GM18508 (cell line): Measurements from ENCODE around the gene PDXDC1.
"Not testable (repeated sequence)": the region's sequence is repeated elsewhere in the genome, so short reads cannot be mapped to it uniquely, and the experiment has no call there.

Source experiments
- ATAC-seq: cut with Tn5 transposase; IDR thresholded peaks from one replicate; pipeline ENCODE4 v1.9.1; 2021; ENCODE audit warnings: moderate number of reproducible peaks; ENCODE audit not compliant: insufficient read depth, unreplicated experiment

Gene PDXDC1

GRCh38 chr16:15130256-15130932 lies 155.6 kb downstream of the PDXDC1 start:
- not testable (repeated sequence) for ATAC-seq

DNA sequence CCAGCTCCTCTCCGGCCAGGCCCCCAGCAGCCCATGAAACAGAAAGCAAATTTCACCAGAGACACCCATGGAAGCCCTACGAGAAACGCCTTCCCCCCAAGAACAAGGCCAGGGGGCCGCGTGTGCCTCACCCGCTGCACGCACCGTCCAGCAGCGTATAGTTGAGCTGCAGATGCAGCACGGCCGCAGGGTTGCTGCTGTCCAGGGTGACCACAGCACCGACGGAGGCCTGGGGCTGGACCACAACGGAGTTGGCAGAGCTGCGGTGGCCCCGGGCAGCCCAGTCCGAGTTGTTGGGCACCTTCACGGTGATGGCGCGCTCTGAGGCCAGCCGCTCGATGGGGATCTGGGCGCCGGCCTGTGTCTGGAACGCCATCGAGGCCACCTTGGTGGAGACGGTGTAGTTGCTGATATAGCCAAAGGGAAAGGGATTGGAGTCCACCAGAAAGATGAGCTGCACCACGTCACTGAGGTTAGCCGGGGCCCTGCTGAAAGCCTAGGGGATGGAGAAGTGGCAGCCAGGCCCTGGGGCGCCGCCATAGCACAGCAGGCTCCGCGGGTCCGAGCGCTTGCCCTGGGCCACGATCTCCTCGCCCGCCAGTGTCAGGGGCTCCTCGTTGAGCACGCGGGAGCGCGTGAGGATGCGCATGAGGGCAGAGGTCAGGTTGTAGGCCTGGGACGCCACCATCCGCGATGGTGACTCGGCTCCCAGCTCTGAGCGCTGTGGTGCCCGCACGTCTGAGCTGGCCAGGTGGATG lies 156.3 kb downstream of the PDXDC1 start:
- ATAC-seq = not testable (repeated sequence)

GRCh38 chr16:15132719-15133428 lies 158.0 kb downstream of the PDXDC1 start:
- ATAC-seq = not testable (repeated sequence)

DNA sequence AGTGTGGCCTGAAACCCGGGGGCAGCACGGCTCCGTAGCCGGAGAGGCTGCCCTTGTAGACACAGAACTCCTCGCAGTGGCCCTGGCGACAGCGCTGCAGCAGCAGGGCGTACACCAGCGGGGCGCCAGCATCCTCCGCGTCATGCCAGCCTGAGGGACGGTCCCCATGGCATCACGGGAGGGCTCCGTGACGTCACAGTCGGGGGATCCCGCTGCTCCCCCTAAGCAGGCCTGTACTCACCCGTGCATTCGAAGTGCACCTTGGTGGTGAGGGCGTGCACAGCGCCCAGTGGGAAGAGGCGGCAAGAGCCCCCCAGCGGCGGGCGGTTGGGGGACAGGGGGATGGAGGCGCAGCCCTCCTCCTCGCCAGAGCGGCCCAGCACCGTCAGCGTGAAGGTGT lies 158.7 kb downstream of the PDXDC1 start:
- ATAC-seq = not testable (repeated sequence)

DNA sequence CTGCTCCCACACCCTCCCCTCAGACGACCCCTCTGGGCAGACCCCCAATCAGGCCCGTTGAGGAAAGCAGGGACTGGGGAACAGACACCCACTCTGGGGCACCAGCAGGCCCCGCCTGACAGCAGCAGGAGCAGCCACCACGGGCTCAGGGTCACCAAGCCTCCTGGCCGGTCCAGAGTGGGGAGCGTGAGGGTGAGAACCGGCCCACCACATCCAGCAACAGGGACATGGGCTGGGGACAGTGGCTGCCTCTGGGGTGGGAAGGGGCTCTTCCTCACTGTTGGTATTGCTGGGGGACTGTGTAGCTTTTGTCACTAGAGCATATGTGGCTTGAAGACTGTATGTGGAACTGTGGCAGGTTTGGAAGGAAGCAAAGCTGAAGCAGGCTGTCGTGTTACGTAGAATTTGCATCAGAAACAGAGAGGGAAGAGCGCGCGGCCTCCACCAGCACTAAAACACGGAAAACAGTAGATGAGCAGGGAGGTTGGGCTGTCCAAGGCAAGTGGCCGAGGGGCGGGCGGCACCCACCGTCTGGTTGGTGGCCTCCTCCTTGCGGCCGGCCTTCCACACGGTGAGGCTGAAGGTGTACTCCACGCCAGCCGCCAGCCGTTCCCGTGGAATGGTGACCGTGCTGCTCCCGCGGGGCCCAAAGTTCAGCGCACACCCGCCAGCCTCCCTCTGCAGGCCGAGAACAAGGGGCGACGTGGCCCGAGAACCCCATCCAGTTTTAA lies 160.1 kb downstream of the PDXDC1 start:
- ATAC-seq = not testable (repeated sequence)

GRCh38 chr16:15135483-15136360 lies 160.9 kb downstream of the PDXDC1 start:
- ATAC-seq = not testable (repeated sequence)

- ATAC-seq = not testable (repeated sequence)
These were observed 162.7 kb downstream of the PDXDC1 start for GRCh38 chr16:15137514-15137913.

DNA sequence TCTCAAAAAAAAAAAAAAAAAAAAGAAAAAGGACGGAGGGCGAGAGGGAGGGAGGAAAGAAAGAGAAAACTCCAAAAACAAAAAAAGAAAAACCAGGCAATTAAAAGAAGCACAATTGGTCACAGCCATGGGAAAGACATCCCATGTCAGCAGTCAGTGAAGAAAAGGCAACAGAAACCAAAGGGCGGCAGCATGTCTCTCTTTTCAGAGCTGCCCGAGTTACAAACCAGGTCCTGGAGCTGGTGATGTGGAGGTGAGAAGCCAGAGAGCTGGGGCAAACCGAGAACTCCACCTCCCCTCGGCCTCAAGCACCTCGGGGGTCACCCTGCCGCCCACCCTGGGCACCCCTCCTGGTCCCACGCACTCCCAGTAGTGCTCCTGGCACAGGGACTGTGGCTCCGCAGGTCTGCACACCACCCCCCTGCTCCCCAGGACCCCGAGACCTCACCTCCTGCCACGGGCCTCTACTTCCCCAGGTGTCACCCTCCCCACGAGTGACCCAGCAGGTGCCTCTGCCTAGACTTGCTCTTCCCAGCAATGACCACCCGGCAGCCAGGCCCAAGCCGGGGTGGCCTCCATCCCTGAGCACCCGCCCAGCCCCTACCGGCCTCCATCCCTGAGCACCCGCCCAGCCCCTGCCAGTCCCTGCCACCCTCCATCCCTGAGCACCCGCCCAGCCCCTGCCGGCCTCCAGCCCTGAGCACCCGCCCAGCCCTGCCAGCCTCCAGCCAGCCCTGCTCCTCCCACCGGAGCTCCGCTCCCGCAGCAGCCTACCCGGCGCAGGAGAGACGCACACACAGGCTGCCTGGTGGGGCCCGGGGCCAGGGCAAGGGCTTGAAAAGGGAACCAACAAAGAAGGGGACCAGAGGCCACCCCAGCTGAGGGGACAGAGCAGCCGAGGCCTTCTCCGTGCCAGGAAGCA lies 165.9 kb downstream of the PDXDC1 start:
- ATAC-seq = not testable (repeated sequence)

- ATAC-seq = no peak
These were observed 166.8 kb downstream of the PDXDC1 start for GRCh38 chr16:15141586-15141985.

DNA sequence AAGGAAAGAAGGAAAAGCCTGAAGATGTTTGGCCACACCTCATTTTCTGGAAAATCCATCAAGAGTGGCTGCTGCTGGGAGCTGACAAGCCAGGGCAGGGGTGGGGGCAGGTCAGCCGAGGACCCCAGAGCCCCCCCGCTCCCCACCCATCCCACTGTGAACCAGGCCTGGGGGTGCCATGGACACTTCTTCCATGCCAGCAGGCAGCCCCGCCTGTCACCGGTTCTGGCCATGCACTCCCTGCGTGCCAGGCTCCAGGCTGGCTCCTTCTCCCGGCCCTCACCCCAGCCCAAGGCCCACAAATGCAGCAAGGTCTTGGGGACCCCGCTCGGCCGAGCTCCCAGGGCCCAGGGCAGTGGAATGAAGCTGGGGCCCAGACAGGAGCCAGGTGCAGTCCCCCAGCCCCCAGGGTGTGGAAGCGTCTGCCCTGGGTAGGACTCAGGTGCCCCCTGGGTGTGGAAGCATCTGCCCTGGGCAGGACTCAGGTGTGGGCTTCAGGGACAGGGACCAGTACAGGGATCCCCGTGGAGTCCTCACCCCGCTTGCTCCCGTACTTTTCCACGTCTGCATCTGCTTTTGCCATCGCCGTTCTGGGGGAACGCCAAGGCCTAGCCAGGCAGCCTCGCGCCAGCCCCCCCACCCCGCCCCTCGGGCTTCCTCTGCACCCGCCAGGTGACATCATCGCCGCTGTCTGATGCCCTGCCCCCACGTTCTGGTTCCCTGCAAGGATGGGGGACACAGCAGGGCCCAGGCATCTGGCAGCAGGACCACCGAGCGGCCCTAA lies 167.5 kb downstream of the PDXDC1 start:
- not testable (repeated sequence) for ATAC-seq

- ATAC-seq = not testable (repeated sequence)
These were observed 168.2 kb downstream of the PDXDC1 start for GRCh38 chr16:15142891-15143600.

DNA sequence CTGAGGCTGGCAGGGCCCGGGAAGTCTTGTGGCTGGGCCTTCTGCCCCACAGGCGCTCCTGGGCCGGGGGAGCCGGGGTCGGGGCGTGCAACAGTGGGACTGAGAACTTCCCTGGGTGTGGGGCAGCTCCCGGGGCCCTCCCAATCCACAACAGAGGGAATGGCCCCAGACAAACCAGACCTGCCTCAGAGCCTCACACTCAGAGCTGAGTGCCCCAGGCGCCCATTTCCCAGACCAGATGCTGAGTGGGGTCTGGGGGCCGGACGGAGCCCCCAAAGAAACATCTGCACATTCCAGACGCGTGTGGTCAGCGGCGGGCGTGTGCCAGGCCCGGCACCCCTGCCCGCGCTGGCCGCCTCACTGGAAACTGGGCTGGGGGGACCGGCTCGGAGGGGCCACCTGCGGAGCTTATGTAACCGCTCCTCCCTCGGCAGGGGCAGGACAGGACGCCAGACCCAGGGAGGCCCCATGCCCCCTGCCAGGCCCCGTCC lies 168.8 kb downstream of the PDXDC1 start:
- ATAC-seq = not testable (repeated sequence)

- not testable (repeated sequence) for ATAC-seq
These were observed 169.3 kb downstream of the PDXDC1 start for GRCh38 chr16:15144092-15144631.

DNA sequence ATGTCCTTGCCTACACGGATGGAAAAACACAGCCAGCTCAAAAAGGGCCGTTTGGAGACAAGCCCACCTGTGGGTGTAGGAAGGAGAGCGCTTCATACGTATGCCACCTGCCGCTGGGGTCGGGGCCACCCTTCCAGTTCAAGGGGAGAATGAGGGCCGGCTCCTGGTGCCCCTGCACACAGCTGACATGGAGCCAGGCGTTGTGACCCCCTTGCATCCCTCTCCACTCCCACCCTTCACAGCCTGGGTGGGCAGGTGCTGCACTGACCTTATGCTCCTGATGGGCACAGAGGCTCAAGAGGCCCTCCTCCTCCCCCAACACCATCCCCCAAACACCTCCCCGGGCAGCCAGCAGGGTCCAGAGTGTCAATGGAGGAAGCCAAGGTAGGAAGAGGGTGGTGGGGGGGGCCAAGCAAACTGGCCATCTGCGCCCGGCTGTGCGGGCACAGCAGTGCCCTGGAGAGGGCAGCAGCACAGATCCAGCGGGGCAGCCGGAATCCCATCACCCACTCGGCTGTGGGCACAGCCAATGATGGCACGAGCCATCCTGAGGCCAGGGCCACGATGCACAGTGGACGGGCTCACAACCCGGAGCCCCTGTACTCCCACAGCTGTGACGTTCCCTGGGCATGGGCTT lies 170.1 kb downstream of the PDXDC1 start:
- ATAC-seq = not testable (repeated sequence)

DNA sequence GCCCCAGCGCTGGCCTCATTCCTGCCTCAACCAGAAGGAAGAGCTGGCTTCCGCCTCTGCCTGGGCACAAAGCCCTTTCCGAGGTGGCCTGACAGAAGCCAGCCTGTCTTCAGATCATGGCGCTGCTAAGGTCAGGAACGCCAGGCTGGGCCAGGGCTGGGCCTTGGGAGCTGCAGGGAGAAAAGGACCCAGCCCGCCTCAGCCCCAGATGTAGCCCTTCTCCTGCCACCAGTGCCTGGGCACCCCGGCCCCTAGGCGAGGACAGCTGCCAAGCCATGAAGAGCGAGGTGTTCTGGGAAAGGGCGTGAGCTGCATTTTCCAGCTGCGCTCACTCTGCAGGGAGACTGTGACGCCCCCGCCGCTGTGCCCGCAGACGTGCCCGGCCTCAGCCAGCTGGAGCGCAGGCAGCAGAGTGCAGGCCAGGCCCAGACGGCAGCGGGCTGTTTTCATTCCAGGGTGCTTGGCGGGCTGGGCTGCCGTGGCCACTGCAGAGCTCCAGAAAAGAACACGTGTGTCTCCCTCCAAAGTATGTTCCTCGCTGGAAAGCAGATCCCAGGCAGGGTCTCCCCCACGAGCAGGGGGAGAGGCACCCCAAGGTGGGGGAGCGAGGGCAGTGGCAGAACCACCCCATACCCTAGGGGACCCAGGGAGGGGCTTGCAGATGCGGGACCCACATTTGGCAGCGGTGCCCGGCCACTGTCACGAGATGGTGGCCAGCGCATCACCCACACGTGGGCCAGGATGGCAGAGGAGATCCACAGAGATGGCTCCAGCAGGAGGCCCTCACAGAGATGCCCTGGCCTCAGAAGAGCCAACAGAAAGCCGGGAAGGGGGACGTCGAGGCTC lies 170.8 kb downstream of the PDXDC1 start:
- ATAC-seq = not testable (repeated sequence)
